NB4 (cell line): ENCODE results near the gene NCK2.
A peak's percentile ranks its signal among the peaks of the same experiment; 100 is the strongest.

ENCODE experiments used
- DNase-seq: peaks from one replicate; pipeline ENCODE4 v3.0.0; 2010; ENCODE audit warnings: low read depth
- H3K4me3 ChIP-seq: one replicate; pipeline ENCODE4 v1.5.1; 2011; ENCODE audit warnings: mild to moderate bottlenecking, low read depth, low read length, moderate library complexity
- CTCF ChIP-seq: IDR thresholded peaks from one replicate; pipeline ENCODE4 v1.5.1; 2012; ENCODE audit warnings: low read depth, low read length
- MAX ChIP-seq: IDR thresholded peaks from 2 replicates; pipeline ENCODE4 v1.6.1; 2011; ENCODE audit warnings: low read depth, low read length
- MYC ChIP-seq: IDR thresholded peaks from 2 replicates; pipeline ENCODE4 v1.6.1; 2011; ENCODE audit warnings: low read depth, low read length
- POLR2A ChIP-seq: IDR thresholded peaks from 2 replicates; pipeline ENCODE4 v1.6.1; 2011; ENCODE audit warnings: mild to moderate bottlenecking; ENCODE audit not compliant: insufficient read length; ENCODE audit errors: extremely low read depth

Gene NCK2

GRCh38 chr2:105771836-105772235, 27.1 kb downstream of the NCK2 start:
- no peak for DNase-seq
- TF ChIP-seq POLR2A, result no peak
- TF ChIP-seq MAX, result no peak
- no peak for TF ChIP-seq CTCF
- TF ChIP-seq MYC, result no peak
- no peak overlapping the region for H3K4me3 ChIP-seq

- H3K4me3 ChIP-seq, result no peak overlapping the region
- no peak for TF ChIP-seq POLR2A
- no peak for TF ChIP-seq MYC
- no peak for TF ChIP-seq CTCF
- no peak for TF ChIP-seq MAX
Measured at GRCh38 chr2:105772362-105772761, 27.6 kb downstream of the NCK2 start.

DNA sequence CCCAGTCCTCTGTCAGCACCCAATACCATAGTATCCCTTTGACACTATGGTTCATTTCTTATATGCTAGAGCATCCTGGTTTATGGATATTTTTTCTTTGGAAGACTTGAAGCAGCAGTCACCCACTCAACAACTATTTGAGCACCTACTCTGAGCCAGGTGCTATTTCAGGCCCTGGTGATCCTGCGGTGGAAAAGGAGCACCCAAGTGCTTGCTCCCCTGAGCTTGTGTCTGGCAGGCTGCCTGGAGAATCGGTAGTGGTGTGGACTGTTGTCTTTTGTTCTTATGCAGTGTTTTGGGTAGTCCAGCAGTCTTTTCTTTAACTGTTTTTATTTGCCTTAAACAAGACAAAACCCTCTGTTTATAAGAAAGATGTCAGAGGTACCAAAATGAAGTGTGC, 28.9 kb downstream of the NCK2 start:
- no peak overlapping the region for H3K4me3 ChIP-seq
- no peak for TF ChIP-seq MAX
- TF ChIP-seq CTCF, result no peak
- TF ChIP-seq MYC, result no peak
- no peak for TF ChIP-seq POLR2A
- no peak for DNase-seq

More at GRCh38 chr2:105772362-105772761, 27.6 kb downstream of the NCK2 start:
- no peak for DNase-seq

GRCh38 chr2:105774781-105775337, 30.1 kb downstream of the NCK2 start:
- DNase-seq, result no peak
- TF ChIP-seq MYC, result no peak
- TF ChIP-seq POLR2A, result no peak
- no peak for TF ChIP-seq MAX
- no peak for TF ChIP-seq CTCF
- no peak overlapping the region for H3K4me3 ChIP-seq

- no peak for TF ChIP-seq CTCF
- TF ChIP-seq MAX, result 0 out of 2 replicates have a peak, but pooled peaks have one; percentile 3
- TF ChIP-seq MYC, result peak; percentile 41; the same call in 1 of the 2 replicates
- H3K4me3 ChIP-seq, result peak overlapping the region; percentile 8
Measured at GRCh38 chr2:105775809-105776559, 31.3 kb downstream of the NCK2 start.

More at GRCh38 chr2:105775809-105776559, 31.3 kb downstream of the NCK2 start:
- DNase-seq, result peak; percentile 73
